ENCODE measurements around the gene TPRG1. TPM values are rescaled to one million over a fixed set of nuclear protein-coding genes. Genes with fewer than 3 reads are reported as not detected.

TPRG1 gene
- total and polyA plus RNA-seq, 2 donors (not counting 3 experiments of a cell fraction or from before 2014, with no cell fraction given), result 0.30 TPM; not detected in 1

DNA sequence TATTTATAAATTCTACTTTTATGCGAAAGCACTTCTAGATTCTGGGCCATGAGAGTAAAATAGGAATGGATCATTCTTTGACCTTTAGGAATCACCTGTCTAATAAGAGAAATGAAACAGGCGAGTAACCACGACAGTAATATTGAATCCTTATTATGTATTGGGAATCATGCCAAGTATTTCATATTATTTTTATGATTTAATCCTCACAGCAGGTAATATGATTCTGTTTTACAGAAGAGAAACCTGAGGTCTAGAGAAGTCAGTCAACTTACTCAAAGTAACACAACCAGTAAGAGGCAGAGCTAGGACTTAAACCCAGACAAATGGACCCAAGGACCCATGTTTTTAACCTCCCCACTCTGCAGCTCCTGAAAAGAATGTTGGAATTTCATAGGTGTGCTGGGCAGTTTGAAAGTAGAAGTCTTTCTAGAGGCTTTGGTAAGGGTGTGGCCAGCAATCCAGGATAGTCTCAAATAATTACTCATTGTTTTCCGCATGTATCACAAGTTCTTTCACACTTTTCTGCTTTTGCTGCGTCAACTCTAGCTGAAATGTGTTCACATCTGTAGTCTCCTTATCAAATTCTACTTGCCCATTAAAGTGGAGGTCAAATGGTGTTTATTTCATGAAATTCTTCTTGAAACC, 181.7 kb downstream of the TPRG1 start:
- H3K79me2 ChIP-seq (ENCODE audit: control insufficient read depth, insufficient read depth, low read length), result no peaks in the 10 kb centered on the region
- intact Hi-C loops (cut with micrococcal nuclease), result no loop called here
- no TSS peak for BruUV-seq (replicated peaks)
- H3K4me1 ChIP-seq (ENCODE audit: control insufficient read depth, extremely low read depth, insufficient read depth, low read length), result no peaks in the 10 kb centered on the region
- DNase-seq (ENCODE audit: low read depth, low spot score) (no peak), FAIRE-seq (no peak)
- TF ChIP-seq FOS (IDR thresholded peaks at IDR 0.05; ENCODE audit: borderline replicate concordance, insufficient read depth, low read length), result no peak
- no peak for TF ChIP-seq POLR2A (IDR thresholded peaks at IDR 0.05; ENCODE audit: low read depth, low read length)
- no peak for TF ChIP-seq MYC (IDR thresholded peaks at IDR 0.05; ENCODE audit: low read depth, low read length)
- no peak for TF ChIP-seq POLR2AphosphoS5 (IDR thresholded peaks at IDR 0.05; ENCODE audit: insufficient read depth, low read depth, low read length)
- TF ChIP-seq JUN (IDR thresholded peaks at IDR 0.05; ENCODE audit: borderline replicate concordance, insufficient read depth, insufficient read length, low read depth), result no peak
- TF ChIP-seq, protein P1, sequence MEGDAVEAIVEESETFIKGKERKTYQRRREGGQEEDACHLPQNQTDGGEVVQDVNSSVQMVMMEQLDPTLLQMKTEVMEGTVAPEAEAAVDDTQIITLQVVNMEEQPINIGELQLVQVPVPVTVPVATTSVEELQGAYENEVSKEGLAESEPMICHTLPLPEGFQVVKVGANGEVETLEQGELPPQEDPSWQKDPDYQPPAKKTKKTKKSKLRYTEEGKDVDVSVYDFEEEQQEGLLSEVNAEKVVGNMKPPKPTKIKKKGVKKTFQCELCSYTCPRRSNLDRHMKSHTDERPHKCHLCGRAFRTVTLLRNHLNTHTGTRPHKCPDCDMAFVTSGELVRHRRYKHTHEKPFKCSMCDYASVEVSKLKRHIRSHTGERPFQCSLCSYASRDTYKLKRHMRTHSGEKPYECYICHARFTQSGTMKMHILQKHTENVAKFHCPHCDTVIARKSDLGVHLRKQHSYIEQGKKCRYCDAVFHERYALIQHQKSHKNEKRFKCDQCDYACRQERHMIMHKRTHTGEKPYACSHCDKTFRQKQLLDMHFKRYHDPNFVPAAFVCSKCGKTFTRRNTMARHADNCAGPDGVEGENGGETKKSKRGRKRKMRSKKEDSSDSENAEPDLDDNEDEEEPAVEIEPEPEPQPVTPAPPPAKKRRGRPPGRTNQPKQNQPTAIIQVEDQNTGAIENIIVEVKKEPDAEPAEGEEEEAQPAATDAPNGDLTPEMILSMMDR (IDR thresholded peaks at IDR 0.05; ENCODE audit: extremely low read depth in 1 of 2, insufficient read depth in 1 of 2, low read depth in 1 of 2, low read length in 2 of 2), result no peak
- no peak for TF ChIP-seq EZH2 (IDR thresholded peaks at IDR 0.05; ENCODE audit: borderline replicate concordance, low read depth, low read length, severe bottlenecking)
- TF ChIP-seq, protein P2, sequence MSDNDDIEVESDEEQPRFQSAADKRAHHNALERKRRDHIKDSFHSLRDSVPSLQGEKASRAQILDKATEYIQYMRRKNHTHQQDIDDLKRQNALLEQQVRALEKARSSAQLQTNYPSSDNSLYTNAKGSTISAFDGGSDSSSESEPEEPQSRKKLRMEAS (IDR thresholded peaks at IDR 0.05; ENCODE audit: insufficient read depth, insufficient read length), result no peak
- TF ChIP-seq GATA2 (IDR thresholded peaks at IDR 0.05; ENCODE audit: insufficient read depth, insufficient read length, low read depth, low read length), result no peak
- no peak overlapping the region for H3K4me3 ChIP-seq (replicated peaks in 1 of 3; ENCODE audit: insufficient read depth in 1 of 3, low read depth in 1 of 3, low read length in 3 of 3)
- H3K9me3 ChIP-seq (replicated peaks; ENCODE audit: control insufficient read depth, insufficient read depth, low read length), result peaks cover 3% of the 10 kb centered on the region
- no peak overlapping the region for H3K27ac ChIP-seq (ENCODE audit: insufficient read depth, low read depth, low read length)
- no peak overlapping the region for H3K4me2 ChIP-seq (ENCODE audit: insufficient read depth, low read length)
- no peaks in the 10 kb centered on the region for H4K20me1 ChIP-seq (replicated peaks; ENCODE audit: control insufficient read depth, extremely low read depth, insufficient read depth, low read length)
- H3K9me1 ChIP-seq (replicated peaks; ENCODE audit: control insufficient read depth, extremely low read depth, insufficient read depth, low read length), result no peaks in the 10 kb centered on the region
- no peak overlapping the region for H2AFZ ChIP-seq (ENCODE audit: low read depth, low read length)
- no peak overlapping the region for H3K9ac ChIP-seq (replicated peaks; ENCODE audit: extremely low read depth, insufficient read depth, low read length)
- ChIA-PET POLR2A (no interaction called here), CTCF (no interaction called here)
- H3K27me3 ChIP-seq (ENCODE audit: control insufficient read depth in 2 of 2, insufficient read depth in 2 of 2, low read length in 2 of 2), result no peaks in the 10 kb centered on the region
- no peaks in the 10 kb centered on the region for H3K36me3 ChIP-seq (ENCODE audit: control insufficient read depth in 2 of 2, extremely low read depth in 1 of 2, insufficient read depth in 2 of 2, low read length in 2 of 2)
- dilution Hi-C loops (cut with MboI; ENCODE audit: extremely low pct_ligation_motif_present, low sequenced_read_pairs), result no loop called here

Measured in endothelial cell of umbilical vein (primary cell).